ENCODE results near the gene RAET1L. TPM values are rescaled to one million over a fixed set of nuclear protein-coding genes. Genes with fewer than 3 reads are reported as not detected.
"Not testable (repeated sequence)": the region's sequence is repeated elsewhere in the genome, so short reads cannot be mapped to it uniquely, and the experiment has no call there.

The RAET1L gene
- 1 to 10 TPM; 1.6 to 8.0 (median 4.2) TPM for total RNA-seq

DNA sequence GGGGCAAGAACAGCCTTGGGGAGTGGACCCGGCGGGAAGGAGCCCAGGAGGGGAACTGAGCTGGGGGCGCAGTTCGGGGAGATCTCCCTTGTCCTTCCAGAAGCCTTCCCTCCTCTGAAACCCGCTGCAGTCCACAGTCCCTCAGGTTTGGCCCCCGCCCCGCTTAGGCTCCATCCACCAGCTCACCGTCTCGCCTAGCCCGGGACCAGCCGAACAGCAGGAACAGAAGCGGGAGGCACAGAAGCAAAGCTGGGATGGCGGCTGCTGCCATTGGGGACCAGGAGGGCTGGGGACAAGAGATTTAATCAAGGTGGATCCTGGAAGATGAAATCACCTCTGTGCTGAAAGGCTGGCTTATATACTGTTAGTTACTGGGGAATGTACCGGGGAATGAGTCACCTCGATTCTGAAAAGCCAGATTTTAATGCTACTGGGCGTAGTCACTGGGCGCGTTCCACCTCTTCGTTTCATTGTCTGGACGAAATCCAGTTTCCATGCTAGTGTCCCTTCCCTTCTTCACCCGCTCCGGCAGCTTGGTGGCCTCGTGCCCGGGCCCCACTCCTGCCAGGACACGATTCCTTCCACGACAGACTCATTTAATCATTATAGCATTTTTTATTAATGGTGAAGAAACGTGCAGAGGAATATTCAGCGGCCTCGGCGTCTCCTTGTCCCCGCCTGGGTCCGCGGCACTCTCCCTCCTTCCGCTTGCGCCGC is at the start of gene RAET1L:
TSS of gene RAET1L (minus strand) at position 332 of the 717 bp plus-strand sequence. CDS start at position 271, 61 bp downstream.
- H3K27me3 ChIP-seq: peaks cover 34% of the 10 kb centered on the region
- no peaks in the 10 kb centered on the region for H3K9me3 ChIP-seq
- H3K4me3 ChIP-seq: peak within 1 kb of the TSS; percentile 42
- peaks cover 17% of the 10 kb centered on the region for H3K4me1 ChIP-seq
- WGBS: 4% methylated on average over 31 of the region's 36 CpGs
- peak in 1 of 2 donors; percentile 71 for DNase-seq (ENCODE audit: low spot score in 2 of 2)
- no peak for TF ChIP-seq POLR2A (IDR thresholded peaks at IDR 0.05)
- no peak within 1 kb of the TSS for H3K27ac ChIP-seq
- H3K36me3 ChIP-seq: no peaks in the 10 kb centered on the region

DNA sequence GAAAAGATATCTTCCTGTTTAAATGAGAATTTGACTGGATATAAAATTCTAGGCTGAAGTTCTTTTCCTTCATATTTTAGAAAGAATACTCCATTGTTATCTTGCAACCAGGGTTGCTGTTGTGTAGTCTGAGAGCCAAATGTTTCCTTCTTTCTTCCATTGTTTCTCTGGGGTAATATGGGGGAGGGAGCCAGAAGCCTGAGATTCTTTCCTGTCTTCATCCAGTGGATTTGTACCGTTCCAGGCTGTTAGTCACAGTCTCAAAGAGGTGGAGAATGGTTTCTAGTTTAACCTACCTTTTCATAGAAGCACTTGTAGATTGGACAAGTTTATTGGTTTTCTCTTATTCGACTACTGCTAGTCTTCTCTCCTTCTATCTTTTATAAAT is 49.7 kb upstream of the RAET1L start:
- Histone ChIP-seq H3K36me3 (no peaks in the 10 kb centered on the region), H3K27ac (no peak overlapping the region), H3K27me3 (peaks cover 4% of the 10 kb centered on the region), H3K9me3 (no peaks in the 10 kb centered on the region), H3K4me3 (no peak overlapping the region), H3K4me1 (peaks cover 10% of the 10 kb centered on the region)
- TF ChIP-seq, protein P1, sequence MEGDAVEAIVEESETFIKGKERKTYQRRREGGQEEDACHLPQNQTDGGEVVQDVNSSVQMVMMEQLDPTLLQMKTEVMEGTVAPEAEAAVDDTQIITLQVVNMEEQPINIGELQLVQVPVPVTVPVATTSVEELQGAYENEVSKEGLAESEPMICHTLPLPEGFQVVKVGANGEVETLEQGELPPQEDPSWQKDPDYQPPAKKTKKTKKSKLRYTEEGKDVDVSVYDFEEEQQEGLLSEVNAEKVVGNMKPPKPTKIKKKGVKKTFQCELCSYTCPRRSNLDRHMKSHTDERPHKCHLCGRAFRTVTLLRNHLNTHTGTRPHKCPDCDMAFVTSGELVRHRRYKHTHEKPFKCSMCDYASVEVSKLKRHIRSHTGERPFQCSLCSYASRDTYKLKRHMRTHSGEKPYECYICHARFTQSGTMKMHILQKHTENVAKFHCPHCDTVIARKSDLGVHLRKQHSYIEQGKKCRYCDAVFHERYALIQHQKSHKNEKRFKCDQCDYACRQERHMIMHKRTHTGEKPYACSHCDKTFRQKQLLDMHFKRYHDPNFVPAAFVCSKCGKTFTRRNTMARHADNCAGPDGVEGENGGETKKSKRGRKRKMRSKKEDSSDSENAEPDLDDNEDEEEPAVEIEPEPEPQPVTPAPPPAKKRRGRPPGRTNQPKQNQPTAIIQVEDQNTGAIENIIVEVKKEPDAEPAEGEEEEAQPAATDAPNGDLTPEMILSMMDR (IDR thresholded peaks at IDR 0.05): no peak
- TF ChIP-seq POLR2AphosphoS5 (IDR thresholded peaks at IDR 0.05): no peak
- TF ChIP-seq EP300 (IDR thresholded peaks at IDR 0.05): no peak
- TF ChIP-seq POLR2A (IDR thresholded peaks at IDR 0.05): no peak
- no peak for DNase-seq (ENCODE audit: low spot score in 2 of 2)
- WGBS: 55% methylated on average over 2 of the region's 2 CpGs

- not testable (repeated sequence) for H3K27me3 ChIP-seq; H3K9me3 ChIP-seq; DNase-seq (ENCODE audit: low spot score in 2 of 2); H3K27ac ChIP-seq; H3K36me3 ChIP-seq; H3K4me3 ChIP-seq
- 91% methylated on average over 4 of the region's 4 CpGs for WGBS
- peaks cover 10% of the 10 kb centered on the region for H3K4me1 ChIP-seq
These were observed 49.2 kb upstream of the RAET1L start for GRCh38 chr6:150074396-150075033.

DNA sequence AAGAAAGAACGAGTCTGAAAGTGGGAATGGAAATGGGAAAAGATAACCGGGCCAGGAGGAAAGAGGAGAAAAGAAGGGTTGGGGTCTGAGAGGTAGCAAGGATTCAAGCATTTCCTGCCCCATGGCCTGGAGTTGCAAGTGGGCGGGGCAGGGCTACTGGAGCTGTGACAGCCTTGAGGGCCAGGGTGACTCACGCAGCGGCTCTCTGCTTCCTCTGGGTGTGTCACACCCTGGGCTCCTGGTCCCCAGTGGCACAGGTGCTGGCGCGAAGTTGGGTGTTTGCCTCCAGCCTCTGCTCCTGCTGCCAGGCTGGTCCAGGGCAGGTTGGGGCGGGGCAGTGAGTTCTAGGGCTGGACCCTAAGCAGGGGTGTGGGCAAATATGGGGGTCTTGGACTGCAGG is 46.9 kb upstream of the RAET1L start:
- Histone ChIP-seq H3K27me3 (no peaks in the 10 kb centered on the region), H3K4me3 (no peak overlapping the region), H3K9me3 (no peaks in the 10 kb centered on the region), H3K36me3 (no peaks in the 10 kb centered on the region), H3K27ac (no peak overlapping the region), H3K4me1 (peaks cover 18% of the 10 kb centered on the region)
- WGBS: 40% methylated on average over 8 of the region's 8 CpGs
- TF ChIP-seq, protein P1 (IDR thresholded peaks at IDR 0.05): no peak
- TF ChIP-seq EP300 (IDR thresholded peaks at IDR 0.05) (no peak), POLR2AphosphoS5 (IDR thresholded peaks at IDR 0.05) (no peak), POLR2A (IDR thresholded peaks at IDR 0.05) (no peak)
- DNase-seq (ENCODE audit: low spot score in 2 of 2): peak in 1 of 2 donors; percentile 76

DNA sequence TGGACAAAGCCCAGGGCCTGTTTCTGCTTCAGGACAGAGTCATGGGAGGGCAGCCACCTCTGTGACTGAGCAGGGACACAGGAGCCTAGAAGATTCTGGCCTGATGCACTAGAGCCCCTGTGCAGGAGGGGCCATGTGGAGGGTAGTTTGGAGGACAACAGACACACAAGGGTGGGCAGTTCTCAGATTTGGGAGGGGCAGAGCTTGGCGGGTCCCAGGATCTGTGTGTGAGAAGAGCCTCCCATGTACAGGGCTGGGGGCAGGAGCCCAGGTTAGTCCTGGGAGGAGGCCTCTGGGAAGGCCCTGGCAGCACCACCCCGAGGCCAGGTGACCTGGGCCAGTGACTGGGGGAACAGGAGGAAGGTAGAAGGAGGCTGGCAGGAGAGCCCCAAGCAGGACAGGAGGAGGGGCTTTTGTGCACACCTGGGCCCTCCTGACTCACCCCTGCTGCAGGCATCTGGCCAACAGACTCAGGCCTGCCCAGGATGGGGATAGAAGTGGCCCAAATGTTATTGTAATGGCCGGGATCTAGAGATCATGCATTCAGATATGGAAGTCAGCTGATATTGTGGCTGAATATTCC is 45.0 kb upstream of the RAET1L start:
- DNase-seq (ENCODE audit: low spot score in 2 of 2): no peak
- H3K27ac ChIP-seq: no peak overlapping the region
- TF ChIP-seq EP300 (IDR thresholded peaks at IDR 0.05): no peak
- TF ChIP-seq, protein P1 (IDR thresholded peaks at IDR 0.05): no peak
- no peak for TF ChIP-seq POLR2AphosphoS5 (IDR thresholded peaks at IDR 0.05)
- no peak for TF ChIP-seq POLR2A (IDR thresholded peaks at IDR 0.05)

GRCh38 chr6:150069706-150070105 is 44.4 kb upstream of the RAET1L start:
- H3K9me3 ChIP-seq: no peaks in the 10 kb centered on the region
- no peak for TF ChIP-seq EP300 (IDR thresholded peaks at IDR 0.05)
- TF ChIP-seq POLR2A (IDR thresholded peaks at IDR 0.05): no peak
- TF ChIP-seq, protein P1 (IDR thresholded peaks at IDR 0.05): no peak
- TF ChIP-seq POLR2AphosphoS5 (IDR thresholded peaks at IDR 0.05): no peak
- H3K4me1 ChIP-seq: peaks cover 18% of the 10 kb centered on the region
- peaks cover 7% of the 10 kb centered on the region for H3K27me3 ChIP-seq
- no peaks in the 10 kb centered on the region for H3K36me3 ChIP-seq
- no peak overlapping the region for H3K27ac ChIP-seq
- no peak overlapping the region for H3K4me3 ChIP-seq
- WGBS: 87% methylated on average over 11 of the region's 11 CpGs
- no peak for DNase-seq (ENCODE audit: low spot score in 2 of 2)

More for the DNA sequence above, 45.0 kb upstream of the RAET1L start:
- Histone ChIP-seq H3K27me3 (peaks cover 7% of the 10 kb centered on the region), H3K36me3 (no peaks in the 10 kb centered on the region), H3K4me1 (peaks cover 18% of the 10 kb centered on the region), H3K9me3 (no peaks in the 10 kb centered on the region), H3K4me3 (no peak overlapping the region)
- 83% methylated on average over 3 of the region's 3 CpGs for WGBS
